22Rv1 (cell line): ENCODE results near the gene AEN.
"Not testable (repeated sequence)": the region's sequence is repeated elsewhere in the genome, so short reads cannot be mapped to it uniquely, and the experiment has no call there.

Experiments used
- H3K27ac ChIP-seq: fragments of 450-650 bp; 2 replicates; pipeline ENCODE4 v1.5.1; 2017
- CTCF ChIP-seq: fragments of 450-650 bp; IDR thresholded peaks from 2 replicates; pipeline ENCODE4 v1.5.1; 2017; ENCODE audit warnings: mild to moderate bottlenecking
- ZFX ChIP-seq: fragments of 450-650 bp; IDR thresholded peaks from 2 replicates; pipeline ENCODE4 v1.6.1; 2017; ENCODE audit warnings: antibody characterized with exemption, borderline replicate concordance

Gene AEN

GRCh38 chr15:88635318-88635717 is 14.2 kb downstream of the AEN start:
- peak overlapping the region; percentile 88 for H3K27ac ChIP-seq

GRCh38 chr15:88636050-88636449 is 14.9 kb downstream of the AEN start:
- H3K27ac ChIP-seq: peak overlapping the region; percentile 88
- no peak for TF ChIP-seq CTCF
- TF ChIP-seq ZFX: no peak

More at GRCh38 chr15:88635318-88635717, 14.2 kb downstream of the AEN start:
- no peak for TF ChIP-seq ZFX
- TF ChIP-seq CTCF: no peak

GRCh38 chr15:88636654-88637053 is 15.5 kb downstream of the AEN start:
- H3K27ac ChIP-seq: peak overlapping the region; percentile 88
- TF ChIP-seq ZFX: no peak
- TF ChIP-seq CTCF: no peak

DNA sequence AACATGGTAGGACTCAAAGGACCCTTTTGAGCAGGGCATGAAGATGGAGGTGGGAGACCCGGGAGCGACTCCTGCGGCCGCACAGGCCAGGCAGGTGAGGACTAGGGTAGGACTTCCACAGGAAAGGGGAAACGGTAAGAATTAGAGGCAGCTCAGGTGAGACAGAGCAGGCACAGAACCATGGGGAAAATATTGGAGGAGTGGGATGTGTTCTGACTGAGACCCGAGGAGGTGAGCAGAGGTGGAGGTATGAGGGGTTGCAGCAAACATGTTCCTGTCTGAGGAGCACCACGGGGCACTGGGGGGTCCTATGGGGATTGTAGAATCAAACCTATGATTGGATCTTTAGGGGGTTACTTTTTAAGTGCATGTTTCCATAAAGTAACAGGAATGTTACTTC is 16.3 kb downstream of the AEN start:
- H3K27ac ChIP-seq: peak overlapping the region; percentile 88
- TF ChIP-seq ZFX (no peak), CTCF (no peak)

DNA sequence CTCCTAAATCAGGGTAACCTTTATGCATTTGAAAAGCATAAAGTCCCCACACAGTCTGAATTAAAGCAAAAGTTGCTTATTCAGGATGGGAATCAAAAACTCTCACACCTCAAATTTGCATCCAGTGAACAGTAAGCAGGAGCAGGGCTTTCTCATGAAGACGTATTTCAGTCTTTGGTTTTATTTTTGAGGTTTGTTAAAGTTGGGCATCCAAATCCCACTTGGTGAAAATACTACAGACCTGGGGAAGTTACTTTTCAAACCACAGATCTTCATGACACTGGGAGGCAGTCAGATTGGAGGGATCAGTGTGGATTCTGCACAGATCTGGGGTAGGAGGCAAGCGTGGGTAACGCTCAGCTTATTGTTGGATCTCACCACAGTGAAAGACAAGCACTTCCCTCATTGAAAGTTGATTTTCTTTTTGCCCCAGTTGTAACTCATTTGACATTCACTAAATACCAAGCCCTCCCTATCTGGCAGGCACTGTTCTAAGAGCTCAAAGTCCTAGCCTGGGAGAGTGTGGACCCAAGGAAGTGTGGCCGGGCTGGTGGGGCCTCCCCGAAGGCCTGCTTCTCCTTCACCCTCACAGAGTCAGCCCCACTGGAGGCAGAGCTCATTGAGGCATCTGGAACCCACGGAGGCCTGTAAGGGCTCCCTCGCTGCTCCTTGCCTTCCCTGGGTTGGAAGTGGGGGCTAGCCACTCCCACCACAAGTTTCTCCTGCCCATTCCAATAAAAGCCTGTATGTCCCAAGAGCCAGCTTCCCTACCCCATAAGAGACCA is 16.9 kb downstream of the AEN start:
- TF ChIP-seq ZFX: no peak
- TF ChIP-seq CTCF: no peak
- peak overlapping the region; percentile 88 for H3K27ac ChIP-seq

DNA sequence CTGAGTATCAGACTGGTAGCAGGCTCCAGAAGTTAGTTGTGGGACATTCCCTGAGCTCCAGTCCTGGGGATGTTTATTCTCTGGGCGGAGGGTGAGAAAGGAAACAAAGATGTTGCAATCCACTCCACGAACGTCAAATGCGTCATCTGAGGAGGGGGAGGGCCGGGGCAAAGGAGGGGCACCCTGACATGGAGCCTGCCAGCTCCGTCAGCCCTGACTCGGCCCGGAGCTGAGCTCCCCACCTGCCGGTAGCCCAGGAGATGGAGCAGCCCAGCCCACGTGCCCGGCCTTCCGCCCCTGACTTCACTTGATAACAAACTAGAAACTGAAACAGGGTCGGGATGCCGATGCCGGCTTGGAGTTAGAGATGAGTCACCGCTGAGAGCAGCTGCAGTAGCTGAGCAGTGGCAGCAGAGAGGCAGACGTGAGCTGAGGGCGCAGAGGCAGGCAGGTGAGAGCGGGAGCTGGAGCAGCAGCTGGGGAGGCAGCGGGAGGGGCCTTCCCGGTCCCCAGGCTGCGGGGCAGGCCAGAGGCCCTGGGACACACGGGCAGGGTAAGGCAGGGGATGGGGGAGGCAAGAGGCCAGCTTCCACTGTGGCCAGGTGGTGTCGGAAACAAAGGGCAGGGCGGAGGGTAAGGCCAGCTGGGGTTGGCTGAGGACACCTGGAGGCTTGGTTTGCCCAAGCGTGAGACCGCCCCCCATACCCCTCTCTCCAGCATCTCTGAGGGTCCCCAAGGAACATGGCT is 17.7 kb downstream of the AEN start, which contains the start of gene ISG20:
ISG20 (plus strand) TSS at position 391 of the 747 bp plus-strand sequence; CDS start at position 742, 351 bp downstream.
- peak within 1 kb of the TSS; percentile 88 for H3K27ac ChIP-seq
- TF ChIP-seq ZFX (no peak), CTCF (peak; percentile 74)

DNA sequence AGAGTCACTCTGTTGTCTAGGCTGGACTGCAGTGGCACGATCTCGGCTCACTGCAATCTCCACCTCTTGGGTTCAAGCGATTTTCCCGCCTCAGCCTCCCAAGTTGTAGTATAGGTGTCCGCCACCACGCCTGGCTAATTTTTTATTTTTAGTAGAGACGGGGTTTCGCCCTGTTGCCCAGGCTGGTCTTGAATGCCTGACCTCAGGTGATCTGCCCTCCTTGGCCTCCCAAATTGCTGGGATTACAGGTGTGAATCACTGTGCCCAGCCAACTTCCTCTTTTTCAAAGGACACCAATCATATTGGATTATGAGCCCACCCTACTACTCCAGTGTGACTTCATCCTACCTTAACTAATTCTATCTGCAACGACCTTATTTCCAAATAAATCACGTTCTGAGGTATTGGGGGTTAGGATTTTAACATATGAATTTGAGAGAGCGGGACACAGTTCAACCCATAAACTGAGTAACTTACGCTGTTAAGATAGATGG is 20.9 kb downstream of the AEN start:
- TF ChIP-seq CTCF: no peak
- no peak for TF ChIP-seq ZFX
- no peak overlapping the region for H3K27ac ChIP-seq

GRCh38 chr15:88642514-88642913 is 21.4 kb downstream of the AEN start:
- H3K27ac ChIP-seq: not testable (repeated sequence)
